NCI-H226 (cell line): ENCODE measurements around the gene PRELID3B.

Source experiments
- DNase-seq: peaks from one replicate; pipeline ENCODE4 v3.0.0-alpha.2; 2015

The PRELID3B gene

GRCh38 chr20:59007665-59008511 lies 34.7 kb downstream of the PRELID3B start:
- DNase-seq, result no peak

- DNase-seq, result no peak
Measured at GRCh38 chr20:59006864-59007664, 35.5 kb downstream of the PRELID3B start, which contains the start of gene CTSZ. Gene CTSZ (minus strand): TSS chr20:59007254. CDS start chr20:59007128, 126 bp downstream.

GRCh38 chr20:59006167-59006863 lies 36.3 kb downstream of the PRELID3B start:
- DNase-seq, result no peak

- DNase-seq, result no peak
Measured at GRCh38 chr20:59005523-59006166, 36.9 kb downstream of the PRELID3B start.

GRCh38 chr20:59004763-59005522 lies 37.6 kb downstream of the PRELID3B start:
- no peak for DNase-seq

- DNase-seq, result no peak
Measured at GRCh38 chr20:59004493-59004762, 38.2 kb downstream of the PRELID3B start.

- DNase-seq, result no peak
Measured at GRCh38 chr20:59003836-59004492, 38.6 kb downstream of the PRELID3B start.

- no peak for DNase-seq
Measured at GRCh38 chr20:59002874-59003399, 39.6 kb downstream of the PRELID3B start.

GRCh38 chr20:59002388-59002787 lies 40.2 kb downstream of the PRELID3B start:
- DNase-seq, result no peak

GRCh38 chr20:59001449-59002171 lies 41.0 kb downstream of the PRELID3B start:
- no peak for DNase-seq

- DNase-seq, result no peak
Measured at GRCh38 chr20:59001068-59001448, 41.5 kb downstream of the PRELID3B start.

- no peak for DNase-seq
Measured at GRCh38 chr20:59000326-59000725, 42.3 kb downstream of the PRELID3B start.

- no peak for DNase-seq
Measured at GRCh38 chr20:58998656-58999055, 43.9 kb downstream of the PRELID3B start.

GRCh38 chr20:58997141-58997770 lies 45.3 kb downstream of the PRELID3B start:
- no peak for DNase-seq

- DNase-seq, result no peak
Measured at GRCh38 chr20:58996226-58996611, 46.4 kb downstream of the PRELID3B start.

GRCh38 chr20:58995461-58996225 lies 46.9 kb downstream of the PRELID3B start:
- no peak for DNase-seq

- DNase-seq, result no peak
Measured at GRCh38 chr20:58994390-58995159, 48.0 kb downstream of the PRELID3B start.
